ENCODE measurements around the gene MYBPC3.

MYBPC3 gene

DNA sequence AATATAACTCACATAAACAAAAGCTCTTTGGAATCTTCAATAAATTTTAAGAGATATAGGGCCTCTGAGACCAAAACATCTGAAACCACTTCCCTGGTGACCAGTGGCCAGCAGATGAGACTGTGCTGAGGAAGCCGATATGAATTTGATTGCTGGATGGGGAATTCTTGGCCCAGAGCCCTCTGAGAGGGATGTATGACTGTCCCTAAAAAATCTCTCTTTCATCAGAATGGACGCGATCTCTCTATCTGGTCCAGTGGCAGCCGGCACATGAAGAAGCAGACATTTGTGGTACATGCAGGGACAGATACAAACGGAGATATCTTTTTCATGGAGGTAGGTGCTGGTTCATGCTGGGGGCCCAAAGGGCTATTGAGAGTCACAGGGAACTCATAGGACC, 37.5 kb downstream of the MYBPC3 start:
- DNase-seq, result no peak

- DNase-seq, result no peak
Observed at GRCh38 chr11:47308050-47308823, 44.3 kb downstream of the MYBPC3 start.

- DNase-seq, result no peak
Observed at GRCh38 chr11:47306484-47306844, 46.0 kb downstream of the MYBPC3 start.

DNA sequence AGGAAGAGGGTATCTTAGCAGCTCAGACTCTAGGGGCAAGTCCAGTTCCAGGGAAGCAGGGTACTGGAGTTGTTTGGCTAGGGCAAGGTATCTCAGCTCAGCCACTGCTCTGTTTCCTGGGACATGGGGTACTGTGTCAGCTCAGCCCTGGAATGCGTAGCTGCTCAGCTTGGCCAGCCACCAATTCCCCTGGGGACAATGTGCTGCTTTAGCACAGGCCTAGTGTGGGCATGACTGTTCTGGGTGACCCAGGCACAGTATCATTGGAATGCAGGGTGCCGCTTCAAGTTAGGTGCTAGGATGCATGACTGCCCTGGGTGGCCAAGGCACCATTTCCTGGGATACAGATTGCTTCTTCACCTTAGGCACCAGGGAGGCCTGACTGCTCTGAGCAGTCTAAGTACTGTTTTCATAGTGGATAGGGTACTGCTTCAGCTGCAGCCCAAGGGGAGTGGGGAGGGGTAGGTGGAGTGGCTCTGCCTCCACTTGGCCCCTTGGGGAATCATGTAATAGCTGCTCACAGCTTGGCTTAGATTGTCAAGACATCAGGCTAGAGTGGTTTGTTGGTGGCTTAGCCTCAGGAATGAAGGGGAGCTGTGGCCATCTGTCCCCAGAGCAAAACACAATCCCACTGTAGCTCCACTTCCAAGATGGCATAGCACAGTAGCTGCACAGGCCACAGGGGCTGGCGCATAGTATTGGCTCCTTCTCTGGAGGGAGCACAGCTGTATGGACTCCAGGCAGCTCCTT, 46.6 kb downstream of the MYBPC3 start:
- DNase-seq, result no peak

DNA sequence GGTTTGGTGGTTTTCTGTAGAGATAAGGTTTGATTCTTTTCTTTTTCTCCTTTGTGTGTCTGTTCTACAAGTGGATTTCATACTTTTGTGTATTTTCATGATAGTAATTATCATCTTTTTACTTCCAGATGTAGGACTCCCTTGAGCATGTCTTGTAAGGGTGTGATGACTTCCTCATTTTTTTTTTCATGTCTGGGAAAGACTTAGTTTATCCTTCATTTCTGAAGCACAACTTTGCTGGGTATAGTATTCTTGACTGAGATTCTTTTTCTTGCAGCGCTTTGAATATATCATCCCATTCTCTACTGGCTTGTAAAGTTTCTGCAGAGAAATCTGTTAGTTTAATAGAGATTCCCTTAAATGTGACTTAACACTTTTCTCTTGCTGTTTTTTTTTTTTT, 49.6 kb downstream of the MYBPC3 start:
- DNase-seq, result no peak

DNA sequence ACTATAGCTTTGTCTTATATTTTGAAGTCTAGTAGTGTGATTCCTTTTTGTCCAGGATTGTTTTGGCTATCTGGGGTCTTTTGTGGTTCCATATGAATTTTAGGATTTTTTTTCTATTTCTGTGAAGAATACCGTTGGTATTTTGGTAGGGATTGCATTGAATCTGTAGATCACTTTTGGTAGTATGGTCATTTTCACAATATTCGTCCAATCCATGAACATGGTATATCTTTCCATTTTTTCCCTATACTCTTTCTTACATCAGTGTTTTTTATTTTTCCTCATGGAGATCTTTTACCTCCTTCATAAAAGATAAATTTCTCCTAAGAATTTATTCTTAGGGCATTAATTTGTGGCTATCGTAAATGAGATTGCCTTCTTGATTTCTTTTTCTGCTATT, 53.4 kb downstream of the MYBPC3 start:
- DNase-seq, result no peak

DNA sequence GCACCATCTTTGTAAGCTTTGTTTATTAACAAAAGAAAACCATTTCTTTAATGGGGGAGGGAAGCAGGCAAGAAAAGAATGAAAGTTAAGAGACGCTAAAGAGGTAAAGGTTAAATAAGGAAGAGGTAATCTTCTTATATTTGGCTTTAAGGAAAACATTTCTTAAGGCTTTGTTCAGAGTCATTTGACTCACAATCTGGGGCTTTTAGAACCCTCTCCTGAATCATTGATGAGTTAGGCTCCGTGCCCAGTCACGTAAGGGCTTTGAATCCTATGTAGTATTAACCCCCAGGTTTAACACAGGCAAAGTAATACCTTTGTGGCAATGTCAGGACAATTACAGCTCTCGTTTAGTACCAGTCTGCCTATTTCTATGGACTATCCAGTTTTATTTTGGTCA, 56.5 kb downstream of the MYBPC3 start:
- DNase-seq, result no peak

GRCh38 chr11:47295385-47295784, 57.1 kb downstream of the MYBPC3 start:
- no peak for DNase-seq

DNA sequence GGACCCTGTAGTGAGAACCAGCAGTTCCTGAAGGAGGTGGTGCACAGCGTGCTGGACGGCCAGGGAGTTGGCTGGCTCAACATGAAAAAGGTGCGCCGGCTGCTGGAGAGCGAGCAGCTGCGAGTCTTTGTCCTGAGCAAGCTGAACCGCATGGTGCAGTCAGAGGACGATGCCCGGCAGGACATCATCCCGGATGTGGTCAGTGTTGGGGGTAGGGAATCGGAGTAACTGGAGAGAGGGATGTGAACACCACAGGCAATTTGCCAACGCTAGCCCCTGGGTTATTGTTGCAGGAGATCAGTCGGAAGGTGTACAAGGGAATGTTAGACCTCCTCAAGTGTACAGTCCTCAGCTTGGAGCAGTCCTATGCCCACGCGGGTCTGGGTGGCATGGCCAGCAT, 62.6 kb downstream of the MYBPC3 start:
- DNase-seq, result no peak

- no peak for DNase-seq
Observed at GRCh38 chr11:47288066-47288465, 64.4 kb downstream of the MYBPC3 start.

- no peak for DNase-seq
Observed at GRCh38 chr11:47285969-47286770, 66.3 kb downstream of the MYBPC3 start.

- no peak for DNase-seq
Observed at GRCh38 chr11:47284151-47284550, 68.4 kb downstream of the MYBPC3 start.

GRCh38 chr11:47282462-47282861, 70.0 kb downstream of the MYBPC3 start:
- DNase-seq, result no peak

Measured in activated effector memory CD4-positive, alpha-beta T cell treated with anti-CD3 and anti-CD28 coated beads, Interleukin-2, amount 50 U/mL, for 16 hours (primary cell).